ENCODE data around the gene PRKCH.

Gene PRKCH

DNA sequence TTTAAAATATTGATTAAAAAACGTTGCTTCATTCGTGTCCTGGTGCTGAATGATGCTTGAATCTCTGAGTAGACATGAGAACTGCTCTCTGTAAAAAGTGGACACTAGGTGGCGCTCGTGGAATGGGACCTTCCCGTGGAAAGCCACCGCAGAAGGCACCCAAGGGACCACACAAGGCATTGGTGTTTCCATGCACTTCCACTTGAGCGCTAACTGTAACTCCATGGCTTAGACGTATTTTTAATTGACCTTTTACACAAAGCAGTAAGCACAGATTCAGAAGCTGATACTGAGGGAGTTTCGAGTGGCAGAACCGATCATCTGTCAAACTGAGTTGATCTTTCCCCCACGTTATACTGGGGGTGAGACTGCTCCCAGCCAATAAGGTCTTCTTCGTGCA, 135.3 kb downstream of the PRKCH start:
- peak; percentile 81 for DNase-seq
- no peaks in the 10 kb centered on the region for H3K36me3 Mint-ChIP-seq (ENCODE audit: low read depth)
- H3K27me3 Mint-ChIP-seq (ENCODE audit: low read depth, poor library complexity), result peaks cover 4% of the 10 kb centered on the region
- TF ChIP-seq, protein P1, sequence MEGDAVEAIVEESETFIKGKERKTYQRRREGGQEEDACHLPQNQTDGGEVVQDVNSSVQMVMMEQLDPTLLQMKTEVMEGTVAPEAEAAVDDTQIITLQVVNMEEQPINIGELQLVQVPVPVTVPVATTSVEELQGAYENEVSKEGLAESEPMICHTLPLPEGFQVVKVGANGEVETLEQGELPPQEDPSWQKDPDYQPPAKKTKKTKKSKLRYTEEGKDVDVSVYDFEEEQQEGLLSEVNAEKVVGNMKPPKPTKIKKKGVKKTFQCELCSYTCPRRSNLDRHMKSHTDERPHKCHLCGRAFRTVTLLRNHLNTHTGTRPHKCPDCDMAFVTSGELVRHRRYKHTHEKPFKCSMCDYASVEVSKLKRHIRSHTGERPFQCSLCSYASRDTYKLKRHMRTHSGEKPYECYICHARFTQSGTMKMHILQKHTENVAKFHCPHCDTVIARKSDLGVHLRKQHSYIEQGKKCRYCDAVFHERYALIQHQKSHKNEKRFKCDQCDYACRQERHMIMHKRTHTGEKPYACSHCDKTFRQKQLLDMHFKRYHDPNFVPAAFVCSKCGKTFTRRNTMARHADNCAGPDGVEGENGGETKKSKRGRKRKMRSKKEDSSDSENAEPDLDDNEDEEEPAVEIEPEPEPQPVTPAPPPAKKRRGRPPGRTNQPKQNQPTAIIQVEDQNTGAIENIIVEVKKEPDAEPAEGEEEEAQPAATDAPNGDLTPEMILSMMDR (IDR thresholded peaks at IDR 0.05), result peak; percentile 85
- no peak overlapping the region for H3K4me3 Mint-ChIP-seq
- H3K27ac Mint-ChIP-seq, result no peak overlapping the region
- H3K4me1 Mint-ChIP-seq, result peaks cover 2% of the 10 kb centered on the region
- no peaks in the 10 kb centered on the region for H3K9me3 Mint-ChIP-seq

DNA sequence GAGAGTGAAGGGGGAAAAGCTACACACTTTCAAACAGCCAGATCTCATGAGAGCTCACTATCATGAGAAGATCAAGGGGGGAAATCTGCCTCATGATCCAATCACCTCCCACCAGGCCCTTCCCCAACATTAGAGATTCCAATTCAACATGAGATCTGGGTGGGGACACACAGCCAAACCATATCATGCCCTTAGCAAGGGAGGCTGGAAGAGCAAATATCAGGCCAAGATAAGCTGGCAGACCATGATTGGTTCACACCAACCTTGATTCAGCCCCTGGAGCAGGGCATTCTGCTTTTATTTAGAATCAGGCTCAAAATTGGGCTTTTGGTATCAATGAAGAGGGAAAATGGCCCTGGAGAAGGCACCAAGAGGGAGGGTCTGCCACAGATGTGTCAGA, 137.4 kb downstream of the PRKCH start:
- DNase-seq, result no peak
- H3K4me1 Mint-ChIP-seq, result peaks cover 14% of the 10 kb centered on the region
- no peaks in the 10 kb centered on the region for H3K36me3 Mint-ChIP-seq (ENCODE audit: low read depth)
- H3K9me3 Mint-ChIP-seq, result no peaks in the 10 kb centered on the region
- no peak overlapping the region for H3K4me3 Mint-ChIP-seq
- no peak overlapping the region for H3K27ac Mint-ChIP-seq
- TF ChIP-seq, protein P1 (IDR thresholded peaks at IDR 0.05), result no peak
- peaks cover 3% of the 10 kb centered on the region for H3K27me3 Mint-ChIP-seq (ENCODE audit: low read depth, poor library complexity)

DNA sequence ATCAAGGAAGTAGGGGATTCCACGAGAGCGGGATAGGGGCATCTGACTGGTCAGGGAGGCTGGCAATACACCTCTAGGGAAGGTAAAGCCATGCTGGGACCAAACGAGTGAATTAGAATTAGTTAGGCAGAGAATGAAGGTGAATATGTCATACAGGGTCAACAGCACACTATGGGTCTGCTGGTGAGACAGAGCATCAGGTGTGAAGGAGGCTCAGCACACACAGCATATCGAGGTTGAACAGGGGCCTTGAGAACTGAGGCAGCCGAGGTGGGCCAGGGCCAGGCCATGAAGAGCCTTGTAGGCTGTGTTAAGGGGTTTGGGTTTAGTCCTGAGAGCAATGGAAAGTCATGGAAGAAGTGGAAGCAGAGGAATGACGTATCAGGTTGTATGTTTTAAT, 137.8 kb downstream of the PRKCH start:
- Mint-ChIP-seq H3K27me3 (ENCODE audit: low read depth, poor library complexity) (peaks cover 3% of the 10 kb centered on the region), H3K27ac (no peak overlapping the region), H3K4me3 (no peak overlapping the region), H3K9me3 (no peaks in the 10 kb centered on the region), H3K36me3 (ENCODE audit: low read depth) (no peaks in the 10 kb centered on the region), H3K4me1 (peaks cover 14% of the 10 kb centered on the region)
- no peak for DNase-seq
- TF ChIP-seq, protein P1 (IDR thresholded peaks at IDR 0.05), result no peak

DNA sequence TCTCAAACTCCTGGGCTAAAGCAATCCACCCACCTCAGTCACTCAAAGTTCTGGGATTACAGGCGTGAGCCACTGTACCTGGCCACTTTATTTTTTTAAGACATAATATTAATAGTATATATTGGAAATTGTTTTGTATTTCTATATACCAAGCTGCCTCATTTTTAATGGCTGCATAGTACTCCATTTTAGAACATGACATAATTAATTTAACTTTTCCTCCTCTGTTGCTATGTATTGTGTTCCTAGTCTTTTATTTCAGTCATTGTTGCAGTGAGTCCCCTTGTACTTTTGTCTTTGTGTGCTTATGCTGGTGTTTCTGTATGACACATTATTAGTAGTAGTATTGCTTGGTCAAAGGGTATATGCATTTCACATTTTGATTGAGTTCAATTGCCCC, 138.7 kb downstream of the PRKCH start:
- Mint-ChIP-seq H3K36me3 (ENCODE audit: low read depth) (no peaks in the 10 kb centered on the region), H3K27ac (no peak overlapping the region), H3K4me3 (no peak overlapping the region), H3K4me1 (peaks cover 14% of the 10 kb centered on the region), H3K9me3 (peaks cover 4% of the 10 kb centered on the region), H3K27me3 (ENCODE audit: low read depth, poor library complexity) (peaks cover 3% of the 10 kb centered on the region)
- no peak for DNase-seq
- TF ChIP-seq, protein P1 (IDR thresholded peaks at IDR 0.05), result no peak

DNA sequence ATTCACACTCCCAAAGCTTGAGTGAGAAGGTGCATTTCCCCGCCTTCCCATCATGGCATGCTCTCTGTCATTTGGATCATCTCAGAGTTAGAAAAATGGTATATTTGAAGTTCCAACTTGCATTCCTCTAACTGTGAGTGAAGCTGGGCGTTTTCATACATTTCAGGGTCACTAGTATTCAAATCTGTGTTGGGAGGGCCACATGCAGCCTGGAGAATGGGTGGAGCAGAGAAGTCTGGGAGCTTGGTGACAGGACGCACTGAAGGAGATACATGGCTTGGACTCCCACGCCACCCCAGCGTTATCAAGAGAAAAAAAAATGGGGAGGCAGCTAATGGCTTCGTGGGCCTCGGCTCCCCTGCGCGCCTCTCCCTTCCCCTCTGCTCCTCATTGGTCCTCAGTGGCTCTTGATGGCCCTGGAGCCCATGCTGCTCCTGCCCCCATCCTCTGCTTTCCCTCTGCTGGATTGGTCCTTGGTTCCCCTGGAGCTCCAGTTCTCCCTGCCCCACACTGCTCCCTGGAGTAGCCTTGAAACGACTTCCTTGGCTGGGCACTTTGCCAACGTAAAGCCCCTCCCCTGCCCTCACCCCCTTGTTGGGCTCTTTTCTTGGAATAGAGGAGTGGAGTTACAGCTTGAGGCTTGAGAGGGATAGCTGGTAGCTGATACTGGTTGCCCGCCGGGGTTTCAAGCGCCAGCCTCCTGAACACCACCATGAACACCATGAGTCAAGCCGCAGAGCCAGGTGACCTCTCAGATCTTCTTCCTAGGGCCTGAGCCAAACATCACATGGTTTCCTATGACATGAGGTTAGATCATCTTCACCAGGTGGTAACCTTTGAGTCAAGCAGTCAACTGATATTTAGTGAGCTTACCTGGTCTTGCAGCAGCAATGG, 139.6 kb downstream of the PRKCH start:
- Mint-ChIP-seq H3K27ac (no peak overlapping the region), H3K9me3 (peaks cover 10% of the 10 kb centered on the region), H3K27me3 (ENCODE audit: low read depth, poor library complexity) (peaks cover 3% of the 10 kb centered on the region), H3K4me3 (no peak overlapping the region), H3K4me1 (peaks cover 16% of the 10 kb centered on the region), H3K36me3 (ENCODE audit: low read depth) (no peaks in the 10 kb centered on the region)
- no peak for DNase-seq
- TF ChIP-seq, protein P1 (IDR thresholded peaks at IDR 0.05), result no peak

DNA sequence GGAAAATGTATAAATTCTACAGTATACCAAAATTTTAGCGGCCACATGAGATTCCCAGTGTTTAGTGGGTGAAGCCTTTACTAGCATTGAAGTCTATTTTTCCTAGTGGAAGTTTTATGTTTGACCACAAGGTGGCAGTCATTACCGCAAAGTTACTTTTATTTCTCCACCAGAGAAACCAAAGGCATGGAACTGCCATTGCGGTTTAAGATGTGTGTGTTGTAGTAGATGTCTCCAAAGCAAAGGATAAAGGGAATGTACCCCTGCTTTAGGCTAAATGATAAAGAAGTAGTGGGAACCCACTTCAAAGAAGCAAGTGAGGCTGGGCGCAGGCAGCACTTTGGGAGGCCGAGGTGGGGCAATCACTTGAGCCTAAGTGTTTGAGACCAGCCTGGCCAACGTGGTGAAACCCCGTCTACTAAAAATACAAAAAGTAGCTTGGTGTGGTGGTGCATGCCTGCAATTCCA, 140.5 kb downstream of the PRKCH start:
- peaks cover 10% of the 10 kb centered on the region for H3K9me3 Mint-ChIP-seq
- H3K36me3 Mint-ChIP-seq (ENCODE audit: low read depth), result no peaks in the 10 kb centered on the region
- peak; percentile 33 for DNase-seq
- TF ChIP-seq, protein P1 (IDR thresholded peaks at IDR 0.05), result peak; percentile 78
- no peak overlapping the region for H3K27ac Mint-ChIP-seq
- H3K4me1 Mint-ChIP-seq, result peaks cover 25% of the 10 kb centered on the region
- H3K4me3 Mint-ChIP-seq, result no peak overlapping the region
- H3K27me3 Mint-ChIP-seq (ENCODE audit: low read depth, poor library complexity), result peaks cover 3% of the 10 kb centered on the region

Data from nephron progenitor cell (in vitro differentiated cells).